ENCODE data around the gene LRRC70. TPM values are rescaled to one million over a fixed set of nuclear protein-coding genes. Genes with fewer than 3 reads are reported as not detected.

The LRRC70 gene
- total and polyA plus RNA-seq, 2 of the 8 experiments (the other 6 are each of a cell fraction or from before 2014, with no cell fraction given) = 0.62 to 0.67 TPM

DNA sequence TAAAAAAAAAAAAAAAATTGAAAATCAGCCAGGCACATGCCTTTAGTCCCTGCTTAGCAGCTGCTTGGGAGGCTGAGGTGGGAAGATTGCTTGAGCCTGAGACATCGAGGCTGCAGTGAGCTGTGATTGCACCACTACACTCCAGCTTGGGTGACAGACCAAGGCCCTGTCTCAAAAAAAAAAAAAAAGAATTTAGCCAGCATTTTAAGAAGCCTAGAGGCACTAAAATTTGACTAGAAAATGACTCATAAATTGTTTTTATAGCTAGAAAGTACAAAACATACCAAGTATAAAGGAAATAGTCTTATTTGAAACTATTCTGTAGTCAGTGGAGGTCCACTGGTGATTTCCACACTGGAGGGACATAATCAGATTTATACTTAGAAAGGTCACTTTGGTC, 17.5 kb downstream of the LRRC70 start (continued):
- TF ChIP-seq, protein P1, sequence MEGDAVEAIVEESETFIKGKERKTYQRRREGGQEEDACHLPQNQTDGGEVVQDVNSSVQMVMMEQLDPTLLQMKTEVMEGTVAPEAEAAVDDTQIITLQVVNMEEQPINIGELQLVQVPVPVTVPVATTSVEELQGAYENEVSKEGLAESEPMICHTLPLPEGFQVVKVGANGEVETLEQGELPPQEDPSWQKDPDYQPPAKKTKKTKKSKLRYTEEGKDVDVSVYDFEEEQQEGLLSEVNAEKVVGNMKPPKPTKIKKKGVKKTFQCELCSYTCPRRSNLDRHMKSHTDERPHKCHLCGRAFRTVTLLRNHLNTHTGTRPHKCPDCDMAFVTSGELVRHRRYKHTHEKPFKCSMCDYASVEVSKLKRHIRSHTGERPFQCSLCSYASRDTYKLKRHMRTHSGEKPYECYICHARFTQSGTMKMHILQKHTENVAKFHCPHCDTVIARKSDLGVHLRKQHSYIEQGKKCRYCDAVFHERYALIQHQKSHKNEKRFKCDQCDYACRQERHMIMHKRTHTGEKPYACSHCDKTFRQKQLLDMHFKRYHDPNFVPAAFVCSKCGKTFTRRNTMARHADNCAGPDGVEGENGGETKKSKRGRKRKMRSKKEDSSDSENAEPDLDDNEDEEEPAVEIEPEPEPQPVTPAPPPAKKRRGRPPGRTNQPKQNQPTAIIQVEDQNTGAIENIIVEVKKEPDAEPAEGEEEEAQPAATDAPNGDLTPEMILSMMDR (IDR thresholded peaks at IDR 0.05; ENCODE audit: control extremely low read depth in 1 of 3, insufficient read depth in 1 of 3, low read depth in 1 of 3, low read length in 3 of 3) = no peak
- TF ChIP-seq NANOG (IDR thresholded peaks at IDR 0.05; ENCODE audit: insufficient read depth, low read depth, low read length, poor library complexity, severe bottlenecking) (no peak), YY1 (IDR thresholded peaks at IDR 0.05; ENCODE audit: low read depth, low read length) (no peak), GABPA (IDR thresholded peaks at IDR 0.05; ENCODE audit: borderline replicate concordance, insufficient read depth, low read length) (no peak), SUZ12 (IDR thresholded peaks at IDR 0.05; ENCODE audit: low read length) (no peak)
